Mesenchymal stem cell (in vitro differentiated cells and primary cell): ENCODE measurements around the gene CSN3.

Experiments used
- DNase-seq: peaks from one replicate; pipeline ENCODE4 v3.0.0-alpha.2; 2013
- H2AFZ ChIP-seq: one replicate; pipeline ENCODE4 v1.6.1; 2013; ENCODE audit warnings: low read depth, mild to moderate bottlenecking, control low read depth, inconsistent platforms, low read length, moderate library complexity
- H2AK5ac ChIP-seq: 2 replicates; pipeline ENCODE4 v1.6.1; 2013; ENCODE audit warnings: low read length, moderate library complexity, mild to moderate bottlenecking, inconsistent platforms; ENCODE audit not compliant: severe bottlenecking
- H2BK120ac ChIP-seq: one replicate; pipeline ENCODE4 v1.6.1; 2013; ENCODE audit warnings: low read depth, mild to moderate bottlenecking, inconsistent platforms, low read length, moderate library complexity
- H2BK12ac ChIP-seq, 2 experiments: one replicate each; pipeline ENCODE4 v1.6.1; 2013; ENCODE audit warnings: inconsistent platforms in 2 of 2, low read length in 2 of 2, mild to moderate bottlenecking in 2 of 2, moderate library complexity in 2 of 2, control low read depth in 1 of 2
- H2BK15ac ChIP-seq: one replicate; pipeline ENCODE4 v1.6.1; 2013; ENCODE audit warnings: mild to moderate bottlenecking, low read depth, inconsistent platforms; ENCODE audit not compliant: poor library complexity, severe bottlenecking
- H2BK5ac ChIP-seq: 2 replicates; pipeline ENCODE4 v1.6.1; 2013; ENCODE audit warnings: low read depth, mild to moderate bottlenecking, low read length, control low read depth, inconsistent platforms; ENCODE audit not compliant: poor library complexity, severe bottlenecking
- H3K14ac ChIP-seq, 2 experiments: one replicate each; pipeline ENCODE4 v1.6.1; 2013; ENCODE audit warnings: inconsistent platforms in 2 of 2, low read length in 2 of 2, control low read depth in 1 of 2, mild to moderate bottlenecking in 1 of 2, moderate library complexity in 1 of 2
- H3K18ac ChIP-seq, 2 experiments: one replicate each; pipeline ENCODE4 v1.6.1; 2013; ENCODE audit warnings: inconsistent platforms in 2 of 2, low read length in 2 of 2, control low read depth in 1 of 2, low read depth in 1 of 2, mild to moderate bottlenecking in 1 of 2
- H3K23ac ChIP-seq, 2 experiments: one replicate each; pipeline ENCODE4 v1.6.1; 2013; ENCODE audit warnings: inconsistent platforms in 2 of 2, low read length in 2 of 2, mild to moderate bottlenecking in 2 of 2, moderate library complexity in 2 of 2, control low read depth in 1 of 2
- H3K27ac ChIP-seq: 2 replicates; pipeline ENCODE4 v1.5.1; 2013; ENCODE audit warnings: mild to moderate bottlenecking, moderate library complexity, low read length, control low read depth, inconsistent platforms; ENCODE audit not compliant: poor library complexity, severe bottlenecking
- H3K27me3 ChIP-seq, 2 experiments: 2 replicates each; pipeline versions ENCODE4 v1.6.1 to v1.7.0; 2013; ENCODE audit warnings: low read length in 2 of 2, mild to moderate bottlenecking in 2 of 2, moderate library complexity in 2 of 2, control low read depth in 1 of 2, inconsistent platforms in 1 of 2; ENCODE audit not compliant: control insufficient read depth in 1 of 2, insufficient read depth in 1 of 2
- H3K36me3 ChIP-seq, 2 experiments: 2 replicates each; pipeline versions ENCODE4 v1.6.1 to v1.7.0; 2013; ENCODE audit warnings: low read length in 2 of 2, control low read depth in 1 of 2, inconsistent platforms in 1 of 2, low read depth in 1 of 2, mild to moderate bottlenecking in 1 of 2; ENCODE audit not compliant: insufficient read depth in 2 of 2, control insufficient read depth in 1 of 2
- H3K4ac ChIP-seq, 2 experiments: one replicate each; pipeline ENCODE4 v1.6.1; 2013; ENCODE audit warnings: inconsistent platforms in 2 of 2, low read length in 2 of 2, mild to moderate bottlenecking in 2 of 2, moderate library complexity in 2 of 2, control low read depth in 1 of 2, low read depth in 1 of 2
- H3K4me1 ChIP-seq: 2 replicates; pipeline ENCODE4 v1.6.1; 2013; ENCODE audit warnings: low read depth, low read length, control low read depth; ENCODE audit not compliant: control insufficient read depth, insufficient read depth
- H3K4me2 ChIP-seq: 2 replicates; pipeline ENCODE4 v1.6.1; 2013; ENCODE audit warnings: low read length, mild to moderate bottlenecking, inconsistent platforms; ENCODE audit not compliant: poor library complexity, severe bottlenecking
- H3K4me3 ChIP-seq, 2 experiments: 2 replicates each; pipeline versions ENCODE4 v1.5.1 to v1.7.0; 2013; ENCODE audit warnings: low read length in 2 of 2, mild to moderate bottlenecking in 2 of 2, control low read depth in 1 of 2, low read depth in 1 of 2; ENCODE audit not compliant: insufficient read depth in 1 of 2
- H3K79me1 ChIP-seq: replicated peaks from 2 replicates; pipeline ENCODE4 v1.6.1; 2013; ENCODE audit warnings: mild to moderate bottlenecking, control low read depth, low read length, inconsistent platforms; ENCODE audit not compliant: poor library complexity, severe bottlenecking
- H3K9ac ChIP-seq: 2 replicates; pipeline ENCODE4 v1.7.0; 2013; ENCODE audit warnings: mild to moderate bottlenecking, low read length, moderate library complexity
- H3K9me3 ChIP-seq: 2 replicates; pipeline ENCODE4 v1.7.0; 2013; ENCODE audit warnings: mild to moderate bottlenecking, low read length; ENCODE audit not compliant: control insufficient read depth
- H4K8ac ChIP-seq: one replicate; pipeline ENCODE4 v1.6.1; 2013; ENCODE audit warnings: inconsistent platforms, mild to moderate bottlenecking, low read length, moderate library complexity
- H4K91ac ChIP-seq: one replicate; pipeline ENCODE4 v1.6.1; 2013; ENCODE audit warnings: mild to moderate bottlenecking, low read length, inconsistent platforms
- WGBS: methylation state at CpG from one replicate; pipeline ENCODE4 v1.1.7; 2013; ENCODE audit warnings: mixed read lengths; 5-methylcytosine and 5-hydroxymethylcytosine counted together

The CSN3 gene

DNA sequence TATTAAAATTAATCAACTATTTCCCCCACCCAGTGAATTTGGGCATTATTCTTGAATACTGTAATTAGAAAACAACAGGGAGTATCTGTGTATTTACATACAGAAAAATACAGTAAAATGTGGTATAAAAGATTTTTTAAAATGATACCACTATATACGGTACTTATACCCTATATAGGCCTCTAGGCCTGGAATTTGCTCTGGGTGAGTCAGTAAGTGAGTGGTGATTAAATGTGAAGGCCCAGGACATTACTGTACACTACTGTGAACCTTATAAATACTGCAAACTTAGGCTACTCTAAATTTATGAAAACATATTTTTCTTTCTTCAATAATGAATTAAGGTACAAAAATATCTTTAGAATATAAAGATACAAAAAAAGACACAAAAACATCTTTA, 6.3 kb upstream of the CSN3 start:
- Histone ChIP-seq H3K4me3 (no peak overlapping the region), H3K27ac (no peak overlapping the region), H3K14ac (no peak overlapping the region), H3K9me3 (no peaks in the 10 kb centered on the region), H2BK120ac (no peak overlapping the region), H2BK5ac (no peak overlapping the region), H2AK5ac (no peak overlapping the region), H3K18ac (no peak overlapping the region), H3K4me2 (no peak overlapping the region), H3K23ac (no peak overlapping the region), H3K4me1 (no peaks in the 10 kb centered on the region), H3K36me3 (no peaks in the 10 kb centered on the region), H4K8ac (no peak overlapping the region), H3K9ac (no peak overlapping the region), H3K4ac (no peak overlapping the region), H2BK12ac (no peak overlapping the region), H2BK15ac (no peak overlapping the region), H4K91ac (no peak overlapping the region), H3K27me3 (no peaks in the 10 kb centered on the region), H3K79me1 (no peaks in the 10 kb centered on the region), H2AFZ (no peak overlapping the region)
- DNase-seq, result no peak
- no CpG with 5 or more reads among the region's 1 CpG for WGBS

DNA sequence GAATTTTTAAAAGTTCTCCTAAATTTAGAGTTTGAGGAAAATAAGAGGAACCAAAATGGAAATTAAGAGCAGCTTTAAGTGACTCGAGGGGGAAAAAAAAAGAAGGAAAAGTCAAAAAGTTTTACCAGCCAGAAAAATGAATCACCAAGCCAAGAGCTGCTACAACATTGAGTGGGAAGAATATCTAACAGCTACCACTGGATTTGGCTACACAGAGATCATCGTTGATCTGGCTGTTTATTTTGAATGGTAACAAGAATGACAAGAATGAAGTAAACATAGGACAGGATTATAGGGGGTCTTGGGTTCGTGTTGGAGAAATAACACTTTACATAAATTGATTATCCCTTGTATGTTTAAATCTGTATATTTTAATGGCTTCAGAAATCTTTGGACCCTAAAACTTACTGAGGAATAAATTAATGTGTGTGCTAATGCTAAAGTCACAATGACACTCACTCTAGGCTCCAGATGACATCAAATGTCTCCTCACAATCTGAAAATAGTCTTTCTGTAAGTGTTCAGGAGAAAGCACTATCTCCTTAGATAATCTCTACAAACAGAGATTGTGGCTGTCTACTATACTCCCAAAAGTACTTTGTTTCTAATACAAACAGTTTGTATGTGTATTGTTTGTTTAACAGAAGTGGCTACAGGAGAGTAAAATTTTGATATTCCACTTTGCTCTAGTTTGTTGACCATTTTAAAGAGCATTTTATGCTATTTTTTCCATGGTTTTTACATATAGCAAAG, 3.1 kb upstream of the CSN3 start:
- Histone ChIP-seq H2BK120ac (no peak overlapping the region), H3K4ac (no peak overlapping the region), H2AK5ac (no peak overlapping the region), H3K27ac (no peak overlapping the region), H3K27me3 (no peaks in the 10 kb centered on the region), H2BK12ac (no peak overlapping the region), H3K9ac (no peak overlapping the region), H2AFZ (no peak overlapping the region), H2BK15ac (no peak overlapping the region), H3K9me3 (no peaks in the 10 kb centered on the region), H3K18ac (no peak overlapping the region), H4K91ac (no peak overlapping the region), H2BK5ac (no peak overlapping the region), H3K4me2 (no peak overlapping the region), H3K4me1 (no peaks in the 10 kb centered on the region), H3K79me1 (no peaks in the 10 kb centered on the region), H3K14ac (no peak overlapping the region), H3K4me3 (no peak overlapping the region), H4K8ac (no peak overlapping the region), H3K36me3 (no peaks in the 10 kb centered on the region), H3K23ac (no peak overlapping the region)
- DNase-seq, result no peak
- 67% methylated on average over 2 of the region's 3 CpGs for whole genome bisulfite sequencing

- WGBS, result 47% methylated on average over 3 of the region's 5 CpGs
- peak; percentile 74 for DNase-seq
- Histone ChIP-seq H3K9ac (no peak overlapping the region), H2AFZ (no peak overlapping the region), H3K14ac (no peak overlapping the region), H3K79me1 (no peaks in the 10 kb centered on the region), H2AK5ac (no peak overlapping the region), H3K36me3 (no peaks in the 10 kb centered on the region), H3K27ac (no peak overlapping the region), H4K8ac (no peak overlapping the region), H4K91ac (no peak overlapping the region), H3K27me3 (no peaks in the 10 kb centered on the region), H2BK15ac (no peak overlapping the region), H2BK120ac (no peak overlapping the region), H3K4me2 (no peak overlapping the region), H3K18ac (no peak overlapping the region), H3K4ac (no peak overlapping the region), H3K23ac (no peak overlapping the region), H3K4me3 (no peak overlapping the region), H3K4me1 (no peaks in the 10 kb centered on the region), H3K9me3 (no peaks in the 10 kb centered on the region), H2BK5ac (no peak overlapping the region), H2BK12ac (no peak overlapping the region)
Measured at GRCh38 chr4:70239884-70240591, 2.4 kb upstream of the CSN3 start.

DNA sequence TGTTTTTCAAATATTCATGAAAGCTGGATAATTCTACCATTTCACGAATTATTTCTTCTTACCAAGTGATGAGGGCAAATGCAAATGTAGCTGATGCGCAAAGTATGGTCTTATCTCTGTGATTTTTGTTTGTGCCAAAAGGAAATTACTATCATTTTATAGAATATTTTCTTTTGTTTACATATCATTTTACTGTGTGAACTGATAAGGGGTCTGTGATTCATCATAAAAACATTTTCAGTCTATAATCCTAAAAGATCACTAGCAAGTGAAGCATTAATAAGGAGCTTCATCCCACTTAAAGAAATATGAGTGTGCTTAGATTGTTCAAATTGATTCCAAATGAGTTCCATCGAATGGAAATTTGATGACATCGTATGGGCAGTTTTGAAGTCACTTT, 694 bp downstream of the CSN3 start:
- no peak overlapping the region for H2BK120ac ChIP-seq
- no peak overlapping the region for H3K23ac ChIP-seq
- WGBS, result 67% methylated on average over 2 of the region's 4 CpGs
- no peak overlapping the region for H3K4ac ChIP-seq
- no peak overlapping the region for H4K8ac ChIP-seq
- no peaks in the 10 kb centered on the region for H3K36me3 ChIP-seq
- H3K4me3 ChIP-seq, result no peak overlapping the region
- H2AFZ ChIP-seq, result no peak overlapping the region
- H3K27me3 ChIP-seq, result no peaks in the 10 kb centered on the region
- H3K4me1 ChIP-seq, result no peaks in the 10 kb centered on the region
- no peak overlapping the region for H2BK12ac ChIP-seq
- no peak overlapping the region for H3K27ac ChIP-seq
- no peak for DNase-seq
- no peak overlapping the region for H3K18ac ChIP-seq
- no peak overlapping the region for H3K4me2 ChIP-seq
- no peaks in the 10 kb centered on the region for H3K79me1 ChIP-seq
- H3K9ac ChIP-seq, result no peak overlapping the region
- no peaks in the 10 kb centered on the region for H3K9me3 ChIP-seq
- H2AK5ac ChIP-seq, result no peak overlapping the region
- H2BK5ac ChIP-seq, result no peak overlapping the region
- no peak overlapping the region for H4K91ac ChIP-seq
- no peak overlapping the region for H3K14ac ChIP-seq
- H2BK15ac ChIP-seq, result no peak overlapping the region
